Left kidney (tissue), 2 donors: ENCODE measurements around the gene SLC9A7. TPM values are rescaled to one million over a fixed set of nuclear protein-coding genes. Genes with fewer than 3 reads are reported as not detected.
"Not testable (repeated sequence)": the region's sequence is repeated elsewhere in the genome, so short reads cannot be mapped to it uniquely, and the experiment has no call there.

ENCODE experiments used
- DNase-seq: peaks from one replicate; pipeline ENCODE4 v3.0.0-alpha.2; 2013
- polyA plus RNA-seq: library from polyadenylated mRNA; unstranded; fragments of 120-200 nt; gene quantifications from one replicate; pipeline ENCODE4 v1.2.1, GENCODE V29; 2013; ENCODE audit not compliant: insufficient read length

The SLC9A7 gene
- polyA plus RNA-seq, 1 donor: 4.6 TPM

GRCh38 chrX:46754586-46755061, 4.3 kb downstream of the SLC9A7 start:
- no peak for DNase-seq

DNA sequence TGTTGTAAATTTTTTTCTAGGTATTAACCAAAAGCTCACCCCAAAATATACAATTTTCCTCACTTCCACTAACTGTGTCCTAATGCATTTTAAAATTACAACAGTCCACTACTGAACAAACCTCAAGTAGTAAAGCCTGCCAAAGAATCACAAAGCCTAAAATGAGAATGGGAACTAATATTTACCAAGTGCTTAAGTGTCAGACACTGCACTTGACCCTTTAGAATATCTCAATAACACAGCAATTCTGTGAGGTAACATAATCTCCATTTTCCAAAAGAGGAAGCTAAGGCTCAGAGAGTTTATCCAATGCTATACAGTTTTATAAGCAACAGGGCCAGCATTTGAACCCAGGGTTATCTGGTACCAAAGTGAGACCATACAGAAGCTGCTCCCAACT, 4.9 kb downstream of the SLC9A7 start:
- no peak for DNase-seq

DNA sequence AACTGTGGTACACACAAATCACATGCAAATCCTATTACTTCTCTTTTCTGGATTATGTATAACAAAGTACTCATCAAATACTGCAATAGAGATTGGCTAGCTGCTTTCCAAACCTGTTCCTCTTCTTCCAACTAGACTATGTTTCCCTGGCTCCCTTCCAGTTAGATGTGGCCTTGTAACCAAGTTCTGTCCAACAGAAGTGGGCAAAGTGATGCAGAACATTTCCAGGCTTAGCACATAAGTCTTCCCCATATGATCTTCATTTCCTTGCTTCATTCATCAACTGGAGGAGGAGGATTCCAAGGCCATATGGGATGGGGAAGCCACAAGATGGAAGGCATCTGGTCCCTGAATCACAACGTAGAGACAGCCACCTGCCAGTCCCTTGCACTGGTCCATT, 8.0 kb downstream of the SLC9A7 start:
- DNase-seq: no peak

DNA sequence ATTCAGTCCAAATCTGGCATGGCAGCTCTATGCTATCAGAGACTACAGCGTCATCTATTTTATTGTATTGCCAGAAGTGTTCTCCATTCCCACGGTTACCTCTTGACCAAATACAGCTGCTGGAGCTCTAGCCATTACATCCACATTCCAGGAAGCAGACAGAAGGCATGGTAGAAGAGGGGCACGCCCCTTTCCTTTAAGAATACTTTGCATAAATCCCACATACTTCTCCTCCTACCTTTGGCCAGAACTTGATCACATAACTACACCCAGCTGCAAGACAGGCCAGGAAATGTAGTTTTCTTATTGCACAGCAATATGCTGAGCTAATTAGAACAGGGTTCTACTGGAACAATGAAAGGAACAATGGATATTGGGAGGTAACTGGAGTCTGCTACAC, 14.9 kb downstream of the SLC9A7 start:
- no peak for DNase-seq

DNA sequence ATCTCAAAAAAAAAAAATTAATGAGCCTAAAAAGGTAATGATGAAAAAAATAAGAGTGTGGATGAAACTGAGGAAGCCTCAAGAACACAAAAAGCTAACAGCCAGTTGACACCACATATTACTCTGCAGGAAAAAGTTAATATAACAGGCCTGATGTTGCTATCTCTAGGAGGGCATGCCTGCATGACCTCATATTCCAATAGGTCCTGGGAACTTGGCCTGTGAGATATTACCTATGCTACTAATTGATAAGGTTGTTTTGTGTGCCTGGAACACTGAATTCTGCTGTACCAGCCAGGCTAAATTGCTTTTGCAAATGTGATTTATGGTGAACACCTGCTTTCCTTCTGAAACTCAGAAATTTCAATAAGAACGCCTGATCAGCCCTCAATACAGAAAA, 15.9 kb downstream of the SLC9A7 start:
- no peak for DNase-seq

GRCh38 chrX:46739736-46740135, 19.2 kb downstream of the SLC9A7 start:
- DNase-seq: no peak

DNA sequence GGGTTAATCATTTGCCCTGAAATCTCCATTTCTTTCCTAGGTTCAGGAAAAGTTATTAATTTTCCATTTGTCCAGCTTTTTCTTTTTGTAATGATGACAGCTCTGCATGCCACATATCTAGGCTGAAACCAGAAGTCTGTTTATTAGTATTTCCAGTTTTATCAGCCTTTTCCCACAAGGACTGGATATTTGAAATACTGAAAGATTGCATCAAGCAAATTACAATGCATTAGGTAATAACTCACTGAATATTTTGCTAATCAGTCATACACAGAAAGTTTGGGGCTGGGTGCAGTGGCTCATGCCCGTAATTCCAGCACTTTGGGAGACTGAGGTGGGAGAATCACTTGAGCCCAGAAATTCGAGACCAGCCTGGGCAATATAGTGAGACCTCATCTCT, 21.5 kb downstream of the SLC9A7 start:
- DNase-seq: no peak

DNA sequence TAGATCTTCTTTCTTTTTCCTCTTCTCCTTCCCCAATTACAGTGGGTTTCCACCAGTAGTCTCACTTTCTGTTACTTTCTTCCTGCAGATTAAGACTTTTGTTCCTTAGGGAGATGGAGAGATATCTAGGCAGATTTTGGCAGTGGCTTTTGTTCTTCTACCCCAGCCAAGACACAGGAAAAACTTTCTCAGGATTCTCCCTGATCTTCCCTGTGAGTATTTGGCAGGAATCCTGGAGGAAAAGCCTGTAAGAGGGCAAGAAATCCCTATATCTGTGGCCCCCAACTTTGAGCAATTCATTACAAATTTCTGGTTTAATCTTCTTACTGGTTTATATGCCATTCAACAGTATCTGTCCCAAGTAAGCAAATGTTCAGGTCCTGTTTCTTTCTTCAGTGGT, 21.9 kb downstream of the SLC9A7 start:
- no peak for DNase-seq

GRCh38 chrX:46735622-46736021, 23.3 kb downstream of the SLC9A7 start:
- DNase-seq: no peak

DNA sequence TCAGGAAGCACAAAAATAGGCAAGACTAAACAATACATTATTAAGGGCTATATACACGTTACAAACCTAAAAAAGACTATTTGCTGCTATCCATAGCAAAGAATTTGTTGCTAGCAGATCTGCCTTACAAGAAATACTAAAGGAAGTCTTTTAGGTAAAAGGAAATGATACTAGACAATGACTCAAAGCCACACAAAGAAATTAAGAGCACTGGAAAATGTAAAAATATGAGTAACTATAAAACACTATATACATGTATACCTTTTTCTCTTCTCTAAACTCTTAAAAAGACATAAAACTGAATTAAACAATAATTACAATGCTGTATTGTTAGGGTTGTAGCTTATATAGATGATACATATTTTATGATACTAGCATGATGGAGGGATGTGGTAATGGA, 25.7 kb downstream of the SLC9A7 start:
- DNase-seq: no peak

GRCh38 chrX:46730765-46731164, 28.2 kb downstream of the SLC9A7 start:
- no peak for DNase-seq

DNA sequence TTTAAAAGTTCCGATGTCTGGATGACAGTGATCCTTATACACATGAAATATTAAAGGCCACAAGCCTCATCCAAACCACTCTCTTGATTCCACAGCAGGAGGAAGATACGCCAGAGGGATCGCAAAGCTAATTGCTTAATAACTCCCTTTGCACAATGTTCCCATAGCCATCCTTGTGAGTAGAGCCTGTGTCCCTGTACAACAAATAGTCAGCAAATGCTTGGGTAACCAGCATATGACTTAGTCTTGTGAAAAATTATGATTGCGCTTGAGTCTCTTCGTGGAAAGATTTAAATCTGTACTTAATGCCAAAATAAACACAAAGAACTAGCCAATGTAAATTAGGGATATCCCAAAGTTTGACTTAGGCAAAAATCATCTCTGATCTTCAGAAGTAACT, 31.5 kb downstream of the SLC9A7 start:
- DNase-seq: no peak

DNA sequence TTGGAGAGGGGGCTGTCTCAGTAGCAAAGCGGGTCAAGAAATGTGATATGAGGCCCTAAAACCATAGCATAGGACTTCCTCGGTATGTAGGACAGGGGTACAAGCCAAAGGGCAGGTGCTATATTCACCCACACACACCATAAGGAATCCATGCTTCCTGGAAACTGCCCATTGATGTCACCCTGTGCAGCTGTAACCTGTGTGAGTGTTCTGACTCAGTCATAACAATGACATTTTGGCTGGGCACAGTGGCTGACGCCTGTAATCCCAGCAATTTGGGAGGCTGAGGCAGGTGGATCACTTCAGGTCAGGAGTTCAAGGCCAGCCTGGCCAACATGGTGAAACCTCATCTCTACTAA, 35.4 kb downstream of the SLC9A7 start:
- not testable (repeated sequence) for DNase-seq

DNA sequence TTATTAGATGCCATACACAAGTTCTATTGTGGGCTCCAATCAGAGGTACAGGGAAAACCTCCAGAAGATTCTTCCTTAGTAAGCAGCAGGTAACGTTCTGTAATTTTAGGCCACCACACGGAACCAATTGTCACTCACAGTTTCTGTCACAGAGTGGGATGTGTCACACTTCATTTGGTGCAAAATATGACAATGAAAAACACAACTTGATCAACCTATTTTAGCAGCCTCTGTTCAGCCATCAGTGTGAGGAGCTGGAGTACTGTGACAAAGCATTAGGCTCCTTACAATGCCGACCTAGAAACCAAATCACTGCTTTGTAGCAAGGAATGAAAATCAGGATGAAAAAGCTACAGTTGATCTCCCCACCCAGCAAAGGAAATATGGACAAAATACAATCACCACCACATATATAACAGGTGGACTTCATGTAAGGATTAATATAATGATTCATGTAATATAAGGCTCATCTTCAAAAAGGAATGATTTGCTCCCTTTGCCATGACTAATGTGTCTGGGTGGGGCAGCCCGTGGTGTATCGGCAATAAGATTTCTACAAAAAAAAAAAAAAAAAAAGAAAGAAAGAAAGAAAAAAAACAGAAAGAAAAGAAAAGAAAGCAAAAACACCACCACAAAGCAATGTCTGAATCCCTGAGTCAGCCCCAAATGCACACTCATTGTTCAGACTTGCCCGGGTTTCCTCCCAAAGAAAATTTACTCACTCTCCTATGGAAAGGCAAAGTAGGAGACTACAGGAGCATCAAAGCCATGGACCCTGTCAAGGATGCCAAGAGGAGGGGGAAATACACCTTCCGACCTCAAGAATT, 36.0 kb downstream of the SLC9A7 start:
- no peak for DNase-seq

GRCh38 chrX:46716796-46717195, 42.1 kb downstream of the SLC9A7 start:
- DNase-seq: no peak

DNA sequence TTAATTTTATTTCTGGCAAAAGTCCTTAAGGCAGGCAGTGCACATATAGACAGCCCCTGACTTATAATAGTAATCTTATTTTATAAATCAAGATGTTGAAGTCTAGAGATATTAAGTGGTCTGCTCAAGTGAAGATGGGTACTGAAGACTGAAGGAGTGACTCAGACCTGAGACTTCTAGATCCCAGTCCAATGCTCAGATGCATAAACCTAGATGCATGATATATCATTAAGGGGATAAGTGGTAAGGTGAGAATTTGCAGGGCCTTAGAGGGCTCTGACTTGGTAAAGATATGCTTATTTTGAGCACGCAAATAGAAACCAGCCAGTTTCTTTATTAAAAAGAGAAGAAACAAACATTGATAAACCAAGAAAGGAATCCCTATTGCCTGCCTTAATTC, 42.9 kb downstream of the SLC9A7 start:
- no peak for DNase-seq

GRCh38 chrX:46715530-46715929, 43.4 kb downstream of the SLC9A7 start:
- no peak for DNase-seq

- no peak for DNase-seq
Measured at GRCh38 chrX:46713672-46714490, 45.0 kb downstream of the SLC9A7 start.

DNA sequence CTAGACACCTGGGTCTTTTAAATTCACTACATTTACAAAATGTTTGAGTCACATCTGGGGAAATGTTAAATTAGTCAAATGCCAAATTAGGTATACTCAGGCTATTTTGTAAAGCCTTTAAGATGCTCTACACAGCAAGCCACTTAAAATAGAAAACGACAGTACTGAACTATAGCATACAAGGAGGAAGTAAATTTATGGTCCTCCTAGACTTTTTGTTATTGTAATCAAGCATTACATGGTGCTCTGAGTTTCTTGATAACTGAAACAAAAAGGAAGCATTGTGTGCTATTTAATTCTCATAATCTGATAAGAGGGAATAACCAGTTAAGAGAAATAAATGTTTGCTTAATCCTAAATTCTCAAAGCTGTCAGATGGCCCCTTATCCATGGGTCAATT, 46.2 kb downstream of the SLC9A7 start:
- no peak for DNase-seq

DNA sequence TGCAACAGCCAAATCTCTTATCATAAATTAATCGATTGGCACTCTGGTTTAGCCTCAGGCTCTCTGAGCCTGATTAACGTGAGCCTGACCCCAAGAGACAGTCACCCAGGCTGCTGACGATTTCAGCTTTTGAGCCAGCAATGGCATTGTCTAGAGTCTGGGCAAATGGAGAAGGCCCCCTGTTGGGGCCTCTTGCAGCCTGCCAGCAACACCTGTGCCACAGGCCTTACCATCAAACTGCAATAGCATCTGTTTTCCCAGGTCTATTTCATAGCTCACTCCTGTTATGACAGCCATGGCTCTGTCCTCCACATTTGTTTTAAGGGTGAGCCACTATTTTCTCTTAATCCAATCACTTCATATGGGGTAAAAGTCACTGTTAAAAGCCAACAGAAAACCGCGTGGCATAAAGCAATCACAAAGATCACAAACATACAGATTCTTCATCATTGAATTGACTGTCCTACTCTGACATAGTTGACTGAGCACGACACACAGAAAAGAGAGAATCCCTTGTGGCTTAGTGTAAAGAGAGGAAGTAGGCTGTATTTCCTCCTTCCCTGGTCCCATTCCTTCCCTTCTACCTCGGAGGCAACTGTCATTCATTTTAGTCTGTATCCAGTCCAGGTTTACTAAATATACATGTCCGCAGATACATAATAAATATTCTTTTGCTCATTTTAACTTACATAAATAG, 47.8 kb downstream of the SLC9A7 start:
- no peak for DNase-seq

- DNase-seq: no peak
Measured at GRCh38 chrX:46710425-46710824, 48.5 kb downstream of the SLC9A7 start.

DNA sequence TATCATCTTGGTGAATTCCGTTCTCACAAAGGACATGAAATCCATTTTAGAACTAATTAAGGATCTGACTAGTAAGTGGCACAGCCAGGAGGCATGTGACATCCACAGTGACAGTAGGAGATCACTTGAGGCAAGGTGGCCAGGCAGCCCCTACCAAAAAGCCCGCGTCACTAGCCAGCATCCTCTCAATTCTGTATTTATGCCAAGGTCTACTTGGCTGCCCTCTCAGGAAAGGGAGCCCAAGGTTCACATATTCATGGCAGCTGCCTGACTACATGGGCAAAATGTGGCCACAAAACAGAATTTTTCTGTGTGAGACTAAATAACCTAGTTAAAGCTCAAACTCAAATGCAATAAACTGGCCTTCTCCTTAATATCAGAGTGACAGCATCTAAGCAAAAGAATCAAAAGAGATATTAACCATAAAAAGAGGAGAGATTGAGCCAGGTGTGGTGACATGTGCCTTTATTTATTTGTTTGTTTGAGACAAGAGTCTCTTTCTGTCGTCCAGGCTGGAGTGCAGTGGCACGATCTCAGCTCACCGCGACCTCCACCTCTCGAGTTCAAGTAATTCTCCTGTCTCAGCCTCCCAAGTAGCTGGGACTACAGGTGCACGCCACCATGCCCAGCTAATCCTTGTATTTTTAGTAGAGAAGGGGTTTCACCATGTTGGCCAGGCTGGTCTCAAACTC, 51.5 kb downstream of the SLC9A7 start:
- no peak for DNase-seq
